ENCODE results near the gene CHFR. TPM values are rescaled to one million over a fixed set of nuclear protein-coding genes. Genes with fewer than 3 reads are reported as not detected.

The CHFR gene
- total and polyA plus RNA-seq, 2 donors (not counting 3 experiments of a cell fraction or from before 2014, with no cell fraction given), result 45.4 to 66.5 TPM

DNA sequence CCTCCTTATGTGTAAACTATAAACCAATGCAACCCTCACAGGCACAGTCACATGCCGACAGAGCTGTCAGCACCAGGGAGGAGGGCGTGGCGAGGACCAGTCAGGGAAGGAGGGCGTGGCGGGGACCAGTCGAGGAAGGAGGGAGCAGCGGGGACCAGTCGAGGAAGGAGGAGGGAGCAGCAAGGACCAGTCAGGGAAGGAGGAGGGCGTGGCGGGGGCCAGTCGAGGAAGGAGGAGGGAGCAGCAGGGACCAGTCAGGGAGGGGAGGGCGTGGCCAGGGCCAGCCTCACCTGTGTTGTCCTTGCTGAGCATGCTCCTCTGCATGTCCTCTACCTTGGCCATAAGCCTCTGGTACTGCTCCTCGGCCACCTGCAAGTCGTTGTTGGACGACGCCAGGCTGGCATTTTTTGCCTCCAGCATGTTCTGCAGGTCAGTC is 83.0 kb downstream of the CHFR start:
- H3K79me2 ChIP-seq (ENCODE audit: control insufficient read depth, insufficient read depth, low read length), result peaks cover 22% of the 10 kb centered on the region
- BruUV-seq (replicated peaks), result no TSS peak
- TF ChIP-seq, protein P1, sequence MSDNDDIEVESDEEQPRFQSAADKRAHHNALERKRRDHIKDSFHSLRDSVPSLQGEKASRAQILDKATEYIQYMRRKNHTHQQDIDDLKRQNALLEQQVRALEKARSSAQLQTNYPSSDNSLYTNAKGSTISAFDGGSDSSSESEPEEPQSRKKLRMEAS (IDR thresholded peaks at IDR 0.05; ENCODE audit: insufficient read depth, insufficient read length), result no peak
- TF ChIP-seq MYC (IDR thresholded peaks at IDR 0.05; ENCODE audit: low read depth, low read length) (no peak), EZH2 (IDR thresholded peaks at IDR 0.05; ENCODE audit: borderline replicate concordance, low read depth, low read length, severe bottlenecking) (no peak), GATA2 (IDR thresholded peaks at IDR 0.05; ENCODE audit: insufficient read depth, insufficient read length, low read depth, low read length) (no peak), FOS (IDR thresholded peaks at IDR 0.05; ENCODE audit: borderline replicate concordance, insufficient read depth, low read length) (no peak), JUN (IDR thresholded peaks at IDR 0.05; ENCODE audit: borderline replicate concordance, insufficient read depth, insufficient read length, low read depth) (no peak), POLR2AphosphoS5 (IDR thresholded peaks at IDR 0.05; ENCODE audit: insufficient read depth, low read depth, low read length) (no peak), POLR2A (IDR thresholded peaks at IDR 0.05; ENCODE audit: low read depth, low read length) (no peak)
- TF ChIP-seq, protein P2, sequence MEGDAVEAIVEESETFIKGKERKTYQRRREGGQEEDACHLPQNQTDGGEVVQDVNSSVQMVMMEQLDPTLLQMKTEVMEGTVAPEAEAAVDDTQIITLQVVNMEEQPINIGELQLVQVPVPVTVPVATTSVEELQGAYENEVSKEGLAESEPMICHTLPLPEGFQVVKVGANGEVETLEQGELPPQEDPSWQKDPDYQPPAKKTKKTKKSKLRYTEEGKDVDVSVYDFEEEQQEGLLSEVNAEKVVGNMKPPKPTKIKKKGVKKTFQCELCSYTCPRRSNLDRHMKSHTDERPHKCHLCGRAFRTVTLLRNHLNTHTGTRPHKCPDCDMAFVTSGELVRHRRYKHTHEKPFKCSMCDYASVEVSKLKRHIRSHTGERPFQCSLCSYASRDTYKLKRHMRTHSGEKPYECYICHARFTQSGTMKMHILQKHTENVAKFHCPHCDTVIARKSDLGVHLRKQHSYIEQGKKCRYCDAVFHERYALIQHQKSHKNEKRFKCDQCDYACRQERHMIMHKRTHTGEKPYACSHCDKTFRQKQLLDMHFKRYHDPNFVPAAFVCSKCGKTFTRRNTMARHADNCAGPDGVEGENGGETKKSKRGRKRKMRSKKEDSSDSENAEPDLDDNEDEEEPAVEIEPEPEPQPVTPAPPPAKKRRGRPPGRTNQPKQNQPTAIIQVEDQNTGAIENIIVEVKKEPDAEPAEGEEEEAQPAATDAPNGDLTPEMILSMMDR (IDR thresholded peaks at IDR 0.05; ENCODE audit: extremely low read depth in 1 of 2, insufficient read depth in 1 of 2, low read depth in 1 of 2, low read length in 2 of 2), result no peak
- H3K27me3 ChIP-seq (ENCODE audit: control insufficient read depth in 2 of 2, insufficient read depth in 2 of 2, low read length in 2 of 2), result no peaks in the 10 kb centered on the region
- H3K4me3 ChIP-seq (replicated peaks in 1 of 3; ENCODE audit: insufficient read depth in 1 of 3, low read depth in 1 of 3, low read length in 3 of 3), result no peak overlapping the region
- H3K36me3 ChIP-seq (ENCODE audit: control insufficient read depth in 2 of 2, extremely low read depth in 1 of 2, insufficient read depth in 2 of 2, low read length in 2 of 2), result peaks cover 21 to 53% of the 10 kb centered on the region in 2 experiments
- no peak for FAIRE-seq
- intact Hi-C loops (cut with micrococcal nuclease) (no loop called here), dilution Hi-C loops (cut with MboI; ENCODE audit: extremely low pct_ligation_motif_present, low sequenced_read_pairs) (no loop called here)
- H3K27ac ChIP-seq (ENCODE audit: insufficient read depth, low read depth, low read length), result no peak overlapping the region
- no peak for DNase-seq (ENCODE audit: low read depth, low spot score)
- no peaks in the 10 kb centered on the region for H4K20me1 ChIP-seq (replicated peaks; ENCODE audit: control insufficient read depth, extremely low read depth, insufficient read depth, low read length)
- H3K9me1 ChIP-seq (replicated peaks; ENCODE audit: control insufficient read depth, extremely low read depth, insufficient read depth, low read length), result no peaks in the 10 kb centered on the region
- no peaks in the 10 kb centered on the region for H3K4me1 ChIP-seq (ENCODE audit: control insufficient read depth, extremely low read depth, insufficient read depth, low read length)
- H2AFZ ChIP-seq (ENCODE audit: low read depth, low read length), result no peak overlapping the region
- POLR2A ChIA-PET, result no interaction called here
- H3K9me3 ChIP-seq (replicated peaks; ENCODE audit: control insufficient read depth, insufficient read depth, low read length), result no peaks in the 10 kb centered on the region
- H3K9ac ChIP-seq (replicated peaks; ENCODE audit: extremely low read depth, insufficient read depth, low read length), result no peak overlapping the region
- H3K4me2 ChIP-seq (ENCODE audit: insufficient read depth, low read length), result no peak overlapping the region
- CTCF ChIA-PET, result no interaction called here
